HS-5 (cell line): ENCODE measurements around the gene NUP98.

Source experiments
- DNase-seq: peaks from one replicate; pipeline ENCODE4 v3.0.0-alpha.2; 2012; ENCODE audit warnings: low read depth

Gene NUP98

DNA sequence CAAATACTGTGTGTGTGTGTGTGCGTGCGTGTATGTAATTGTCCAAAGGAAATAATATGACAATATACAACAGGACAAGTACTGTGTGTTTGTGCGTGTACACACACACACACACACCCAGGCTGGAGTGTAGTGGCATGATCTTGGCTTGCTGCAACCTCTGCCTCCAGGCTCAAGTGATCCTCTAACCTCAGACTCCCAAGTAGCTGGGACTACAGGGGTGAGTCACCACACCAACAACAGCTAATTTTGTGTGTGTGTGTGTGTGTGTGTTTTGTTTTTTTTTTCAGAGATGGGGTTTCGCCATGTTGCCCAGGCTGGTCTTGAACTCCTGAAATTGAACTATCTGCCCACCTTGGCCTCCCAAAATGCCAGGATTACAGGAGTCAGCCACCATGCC is 61.5 kb downstream of the NUP98 start:
- DNase-seq = no peak

DNA sequence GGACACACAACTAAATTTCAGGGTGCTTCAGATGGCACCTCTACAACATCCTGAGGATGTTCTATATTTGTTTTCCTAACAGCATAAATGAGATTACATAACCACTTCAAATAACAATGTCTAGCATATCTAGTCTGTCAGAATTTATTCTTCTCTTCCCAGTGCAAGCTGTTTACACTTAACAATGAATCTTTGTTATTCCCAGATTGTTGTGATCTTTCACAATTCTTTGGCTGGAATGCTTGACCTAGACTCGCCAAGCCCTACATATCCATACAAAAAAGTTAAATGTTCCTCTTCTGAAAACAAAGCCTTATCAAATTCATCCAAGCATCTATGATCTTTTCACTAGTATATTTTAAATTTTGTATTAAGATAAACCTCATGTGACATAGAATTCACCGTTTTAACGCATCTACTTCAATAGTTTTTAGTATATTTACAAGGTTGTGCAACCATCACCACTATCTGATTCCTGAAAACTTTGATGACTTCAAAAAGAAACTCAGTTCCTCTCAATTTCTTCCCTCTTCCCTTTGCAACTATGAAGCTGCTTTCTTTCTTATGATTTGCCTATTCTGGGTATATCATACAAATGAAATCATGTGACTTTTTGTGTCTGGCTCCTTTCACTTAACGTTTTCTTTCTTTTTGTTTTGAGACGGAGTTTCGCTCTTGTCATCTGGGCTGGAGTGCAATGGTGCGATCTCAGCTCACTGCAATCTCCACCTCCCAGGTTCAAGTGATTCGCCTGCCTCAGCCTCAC is 64.5 kb downstream of the NUP98 start:
- DNase-seq = no peak

DNA sequence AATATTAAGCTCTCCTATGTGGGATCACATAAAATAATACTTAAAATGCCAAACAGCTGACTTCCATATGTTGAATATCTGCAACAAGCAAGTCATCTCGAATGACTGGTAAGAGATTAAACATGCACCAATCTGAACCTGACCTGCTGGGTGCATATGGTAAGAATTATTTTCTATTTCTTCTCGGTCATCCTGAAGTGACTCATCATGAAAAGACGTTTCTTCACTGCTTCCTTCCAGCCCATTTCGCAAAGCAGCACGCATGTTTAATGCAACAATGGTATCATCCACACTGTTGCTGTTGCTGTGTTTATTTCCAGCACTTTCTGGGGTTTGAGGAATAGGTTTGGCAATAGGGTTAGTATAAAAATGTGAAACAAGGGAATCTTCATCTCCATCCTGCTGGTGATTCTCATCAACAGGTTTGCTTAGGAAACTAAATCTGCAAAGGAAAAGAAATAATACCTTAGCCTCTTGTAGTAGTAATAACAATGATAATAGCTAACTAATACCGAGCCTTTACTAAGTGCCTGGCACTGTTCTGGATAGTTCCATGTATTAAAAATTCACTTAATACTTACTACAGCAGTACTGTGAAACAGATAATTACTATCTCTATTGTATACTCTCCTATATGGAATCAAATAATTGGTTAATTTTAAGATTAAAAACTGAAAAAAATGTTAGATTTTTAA is 74.2 kb downstream of the NUP98 start:
- peak; percentile 97 for DNase-seq

DNA sequence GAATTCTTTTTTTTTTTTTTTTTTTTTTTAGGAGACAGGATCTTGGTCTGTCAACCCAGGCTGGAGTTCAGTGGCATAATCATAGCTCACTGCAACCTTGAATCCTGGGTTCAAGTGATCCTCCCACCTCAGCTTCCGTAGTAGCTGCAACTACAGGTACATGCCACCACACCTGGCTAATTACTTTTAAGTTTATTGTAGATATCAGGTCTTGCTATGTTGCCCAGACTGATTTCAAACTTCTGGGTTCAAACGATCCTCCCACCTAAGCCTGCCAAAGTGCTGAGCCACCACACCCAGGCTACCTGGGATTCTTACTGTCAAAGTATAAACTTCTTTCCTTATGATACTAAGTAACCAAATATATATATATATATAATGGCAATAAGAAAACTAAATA is 75.3 kb downstream of the NUP98 start:
- no peak for DNase-seq

DNA sequence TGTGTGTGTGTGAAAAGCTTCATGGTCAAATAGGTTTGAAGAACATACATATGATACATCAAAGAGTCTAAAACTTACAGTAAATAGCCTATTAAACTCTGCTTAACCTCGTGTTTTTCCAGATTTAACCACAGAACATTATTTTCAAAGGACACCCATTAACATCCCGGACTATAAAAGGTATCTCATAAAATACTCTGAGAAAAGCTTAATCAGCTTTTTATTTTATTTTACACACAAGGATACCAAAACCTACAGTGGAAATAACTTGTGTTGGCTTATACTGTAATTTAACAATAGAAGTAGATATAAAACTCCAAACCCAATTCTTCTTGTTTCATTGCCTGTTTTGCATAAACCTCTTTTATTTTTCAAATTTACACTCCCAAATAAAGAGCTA is 76.4 kb downstream of the NUP98 start:
- DNase-seq = no peak

- DNase-seq = no peak
These were observed 85.1 kb downstream of the NUP98 start for GRCh38 chr11:3712274-3712673.

GRCh38 chr11:3710485-3711259 is 86.7 kb downstream of the NUP98 start:
- DNase-seq = no peak

DNA sequence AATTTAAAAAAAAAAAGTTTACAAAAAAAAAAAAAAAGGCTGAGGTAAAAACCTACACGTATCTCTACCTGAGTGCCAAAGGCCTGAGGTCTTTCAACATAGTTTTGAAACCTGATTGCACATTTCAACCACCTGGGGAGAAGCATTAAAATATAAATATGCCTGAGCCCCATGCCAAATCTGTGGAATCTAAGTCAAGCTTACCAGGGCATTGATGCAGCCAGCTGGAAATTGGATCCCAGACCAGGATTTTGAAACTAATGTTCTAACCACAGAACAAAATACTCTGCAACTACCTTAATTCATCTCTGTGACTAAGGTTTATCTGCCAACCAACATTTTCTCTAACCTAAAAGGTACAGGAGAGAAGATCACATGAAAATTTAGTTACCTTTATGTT is 87.4 kb downstream of the NUP98 start:
- no peak for DNase-seq

DNA sequence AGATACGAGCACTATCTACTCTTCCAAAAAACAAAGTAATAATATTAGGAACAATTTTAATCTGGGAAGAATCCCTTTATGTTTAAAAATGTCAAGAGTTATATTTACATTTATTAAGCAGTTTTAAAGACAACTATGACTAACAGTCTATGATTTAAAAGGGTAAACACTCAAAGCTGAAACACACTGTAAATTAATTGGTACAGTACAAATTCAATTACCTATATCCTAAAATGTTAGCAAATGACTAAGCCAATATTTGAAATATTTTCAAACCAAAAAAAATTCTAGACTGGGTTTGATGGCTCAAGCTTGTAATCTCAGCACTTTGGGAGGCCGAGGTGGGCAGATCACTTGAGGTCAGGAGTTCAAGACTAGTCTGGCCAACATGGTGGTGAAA is 90.2 kb downstream of the NUP98 start:
- DNase-seq = no peak

DNA sequence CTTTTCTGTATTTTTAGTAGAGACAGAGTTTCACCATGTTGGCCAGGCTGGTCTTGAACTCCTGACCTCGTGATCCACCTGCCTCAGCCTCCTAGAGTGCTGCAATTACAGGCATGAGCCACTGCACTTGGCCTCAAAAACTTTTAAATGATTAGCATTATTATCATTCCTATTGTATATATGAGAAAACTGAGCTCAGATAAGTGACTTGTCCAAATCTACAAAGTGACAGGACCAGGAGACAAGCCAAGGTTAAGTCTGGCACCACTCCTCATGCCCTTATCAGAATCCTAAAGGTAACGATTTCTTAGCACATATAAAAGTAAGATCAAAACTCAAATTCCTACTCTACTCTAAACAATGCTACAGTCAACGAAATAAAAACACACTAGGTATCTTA is 94.0 kb downstream of the NUP98 start:
- no peak for DNase-seq

DNA sequence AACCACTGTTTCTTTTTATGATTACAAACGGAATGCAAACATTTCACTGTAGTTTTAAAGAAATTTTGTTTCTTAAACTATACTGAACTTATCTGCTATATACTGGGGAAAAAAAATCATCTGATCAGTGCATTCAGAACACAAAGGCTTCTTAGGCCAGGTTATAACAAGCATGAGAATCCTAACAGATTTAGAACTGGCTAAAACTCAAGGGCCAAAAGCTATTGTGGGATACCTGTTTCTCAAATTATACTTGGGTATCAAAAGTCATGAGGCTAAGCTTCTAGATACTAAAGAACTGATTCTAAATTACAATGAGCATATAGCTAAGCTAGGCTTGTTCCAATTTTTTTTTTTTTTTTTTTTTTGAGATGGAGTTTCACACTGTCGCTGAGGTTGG is 96.4 kb downstream of the NUP98 start:
- DNase-seq = no peak

- no peak for DNase-seq
These were observed 96.9 kb downstream of the NUP98 start for GRCh38 chr11:3700410-3700809.

GRCh38 chr11:3686751-3687150 is 110.6 kb downstream of the NUP98 start:
- no peak for DNase-seq

- no peak for DNase-seq
These were observed 111.4 kb downstream of the NUP98 start for GRCh38 chr11:3685923-3686322.

DNA sequence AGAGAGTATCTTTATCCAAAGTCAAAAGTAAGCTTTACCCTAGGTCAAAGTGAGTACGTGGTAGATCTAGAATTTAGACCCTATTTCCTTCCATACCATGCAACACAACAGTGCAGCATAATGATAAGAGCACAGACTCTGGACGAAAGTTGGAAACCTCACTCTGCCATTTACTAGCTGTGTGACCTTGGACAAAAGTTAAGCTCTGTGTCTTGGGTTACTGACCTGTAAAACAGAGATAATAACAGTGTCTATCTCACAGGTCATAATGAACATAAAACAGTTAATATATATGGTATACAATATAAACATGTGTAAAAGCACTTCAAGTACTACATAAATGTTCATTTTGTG is 112.6 kb downstream of the NUP98 start:
- no peak for DNase-seq

- no peak for DNase-seq
These were observed 113.1 kb downstream of the NUP98 start for GRCh38 chr11:3684129-3684818.

DNA sequence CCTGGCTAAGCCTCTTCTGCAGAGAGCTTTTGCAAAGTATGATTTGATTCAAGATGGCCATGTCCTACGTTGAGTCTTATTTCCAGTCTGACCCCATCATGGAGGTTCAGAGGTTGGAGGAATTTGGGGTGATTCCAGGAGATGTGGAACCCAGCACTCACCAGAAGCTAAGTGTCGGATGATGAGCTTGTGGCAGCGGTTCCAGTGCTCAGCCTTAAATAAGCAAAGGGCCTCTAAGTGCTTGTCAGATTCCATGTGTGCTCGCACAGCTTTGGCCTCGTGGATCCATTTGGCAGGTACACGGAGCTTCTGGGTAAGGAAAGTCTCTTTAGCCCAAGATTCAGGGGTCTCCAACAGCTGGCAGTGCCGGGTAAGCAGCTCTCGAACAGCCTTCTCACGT is 114.3 kb downstream of the NUP98 start:
- no peak for DNase-seq

DNA sequence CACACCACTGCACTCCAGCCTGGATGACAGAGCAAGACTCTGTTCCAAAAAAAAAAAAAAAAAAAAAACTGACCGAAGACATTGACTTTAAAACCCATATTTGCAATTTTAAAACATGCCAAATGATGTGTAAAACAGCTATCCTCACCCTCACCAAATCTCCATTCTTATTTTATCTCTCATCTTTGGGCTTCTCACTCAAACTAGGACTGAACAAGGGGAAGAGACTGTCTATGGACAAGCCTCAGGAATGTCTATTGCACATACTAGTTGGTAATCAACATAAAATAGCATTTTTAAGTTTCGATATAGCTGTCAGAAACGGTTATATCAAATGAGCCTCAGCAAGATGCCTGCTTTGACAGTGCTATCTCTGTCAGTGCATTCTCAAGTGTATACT is 118.3 kb downstream of the NUP98 start:
- no peak for DNase-seq

DNA sequence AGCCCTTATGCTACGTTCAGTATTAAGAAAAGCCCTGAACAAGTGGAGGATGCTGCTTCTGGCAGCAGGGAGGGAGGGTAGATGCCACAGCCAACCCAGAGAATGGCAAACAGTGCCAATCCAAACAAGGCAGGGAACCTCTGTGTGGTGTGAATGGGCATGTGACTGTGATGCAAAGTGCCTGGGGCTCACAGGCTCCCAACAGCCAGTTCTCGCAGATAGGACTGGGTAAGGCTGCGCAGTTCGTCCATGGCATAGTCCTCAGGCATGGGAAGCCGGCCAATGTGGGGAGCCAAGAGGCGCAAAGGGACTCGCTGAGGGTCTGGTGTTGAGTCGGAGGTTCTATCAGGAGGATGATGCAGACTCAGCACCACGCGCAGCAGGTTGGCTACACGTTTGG is 121.4 kb downstream of the NUP98 start:
- DNase-seq = no peak

DNA sequence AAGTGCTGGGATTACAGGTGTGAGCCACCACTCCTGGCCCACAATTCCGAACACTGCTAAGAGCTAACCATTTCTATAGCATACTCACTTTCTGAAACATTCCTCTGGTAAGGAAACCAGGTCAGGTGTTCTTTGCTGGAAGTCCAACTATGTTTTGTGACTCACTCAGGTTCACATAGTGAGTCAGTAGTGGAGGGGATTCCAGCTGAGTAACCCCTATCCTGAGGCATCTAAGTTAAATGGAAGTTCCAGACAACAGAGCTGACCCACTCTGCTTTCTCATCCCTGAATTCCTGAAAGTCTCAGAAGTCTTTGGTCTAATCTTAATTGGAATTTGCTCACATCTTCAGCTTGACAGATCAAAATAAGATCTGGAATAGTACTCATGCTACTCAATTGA is 123.2 kb downstream of the NUP98 start:
- DNase-seq = peak; percentile 59

DNA sequence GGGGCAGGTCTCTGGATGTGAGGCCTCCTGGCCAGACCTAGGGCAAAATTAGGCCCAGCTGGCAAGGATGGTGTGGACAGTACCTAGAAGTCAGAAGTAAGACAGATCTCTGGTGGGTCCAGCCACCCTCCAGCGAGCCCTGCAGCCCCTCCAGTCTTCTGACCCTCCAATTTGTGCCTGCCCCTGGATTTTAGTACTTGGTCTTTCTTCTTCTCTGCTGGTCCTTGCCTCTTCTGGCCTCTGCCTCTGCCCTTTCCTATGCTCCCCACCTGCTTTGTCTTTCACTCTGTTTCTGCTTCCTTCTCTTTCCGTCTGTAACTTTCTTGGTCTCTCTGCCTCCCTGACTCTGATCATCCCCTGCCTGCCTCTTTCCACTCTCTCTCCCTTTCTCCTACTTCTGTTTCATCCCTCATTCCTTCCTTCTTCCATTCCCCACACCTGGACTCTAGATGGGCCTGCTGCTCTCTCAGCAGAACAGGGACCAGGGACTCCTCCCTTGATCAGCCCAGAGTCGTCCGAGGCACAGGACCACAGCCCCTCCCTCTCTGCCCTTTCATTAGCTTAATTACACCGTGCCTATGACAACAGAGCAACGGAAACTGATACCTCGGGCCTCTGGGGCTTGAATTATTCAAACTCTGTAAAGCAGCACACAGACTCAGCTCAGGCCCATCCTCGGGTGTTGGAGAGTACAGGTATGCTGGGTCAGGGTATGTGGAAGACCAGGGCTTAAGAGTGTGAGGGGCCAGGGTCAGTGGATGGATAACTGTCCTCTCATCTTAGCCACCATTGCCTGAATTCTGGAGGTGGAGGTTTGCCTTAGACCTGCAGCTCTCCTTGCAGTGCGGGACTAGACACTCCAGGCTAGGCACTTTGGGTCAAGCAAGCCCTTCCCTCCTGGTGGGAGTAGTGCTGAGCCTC is 125.8 kb downstream of the NUP98 start, which contains the start of gene CHRNA10:
TSS of gene CHRNA10 (minus strand) at position 51 of the 921 bp plus-strand sequence. CDS start 72 bp downstream, outside the sequence.
- no peak for DNase-seq
